Stimulated activated CD4-positive, alpha-beta T cell treated with anti-CD3 and anti-CD28 coated beads, Interleukin-4, amount 100 ng/mL, for 1 hour (primary cell): Measurements from ENCODE around the gene PNPLA2.

Experiments
- DNase-seq: peaks from one replicate; pipeline ENCODE4 v3.0.0-alpha.2; 2020

The PNPLA2 gene

GRCh38 chr11:832529-833113, 13.9 kb downstream of the PNPLA2 start, which contains the start of gene CD151:
TSS of gene CD151 (plus strand) at chr11:832952. CDS start at chr11:836070, 3,118 bp downstream.
- DNase-seq = peak; percentile 63

DNA sequence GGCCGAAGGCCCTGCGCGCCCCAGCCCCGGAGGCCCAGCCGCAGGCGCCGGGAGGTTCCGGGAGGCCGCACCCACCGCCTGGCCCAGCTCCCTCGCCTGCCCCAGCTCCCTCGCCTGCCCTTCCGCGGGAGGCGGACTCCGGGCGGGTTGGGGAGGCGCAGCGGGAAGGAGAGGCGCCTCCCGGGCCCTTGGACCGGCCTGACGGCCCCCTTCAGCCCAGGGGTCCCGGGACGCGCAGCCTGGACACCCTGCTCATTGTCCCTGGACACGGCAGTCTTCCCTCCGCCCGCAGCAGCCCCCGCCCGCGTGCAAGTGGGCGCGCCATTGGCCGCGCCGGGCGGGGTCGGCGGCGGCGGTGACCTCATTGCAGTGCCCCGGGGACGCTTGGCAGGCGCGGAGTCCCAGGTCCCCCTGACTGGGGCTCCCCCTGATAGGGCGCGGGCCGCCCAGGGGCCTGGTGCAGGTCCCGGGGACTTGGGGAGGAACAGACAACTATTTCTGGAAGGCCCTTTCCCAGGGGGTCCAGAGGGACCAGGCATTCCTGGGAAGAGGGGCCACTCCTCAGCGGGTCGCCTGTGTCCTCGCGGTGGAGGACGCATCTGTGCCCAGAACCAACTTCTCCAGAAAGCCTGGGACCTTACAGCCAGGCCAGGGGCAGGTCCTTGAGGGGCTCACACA, 14.5 kb downstream of the PNPLA2 start:
- no peak for DNase-seq

DNA sequence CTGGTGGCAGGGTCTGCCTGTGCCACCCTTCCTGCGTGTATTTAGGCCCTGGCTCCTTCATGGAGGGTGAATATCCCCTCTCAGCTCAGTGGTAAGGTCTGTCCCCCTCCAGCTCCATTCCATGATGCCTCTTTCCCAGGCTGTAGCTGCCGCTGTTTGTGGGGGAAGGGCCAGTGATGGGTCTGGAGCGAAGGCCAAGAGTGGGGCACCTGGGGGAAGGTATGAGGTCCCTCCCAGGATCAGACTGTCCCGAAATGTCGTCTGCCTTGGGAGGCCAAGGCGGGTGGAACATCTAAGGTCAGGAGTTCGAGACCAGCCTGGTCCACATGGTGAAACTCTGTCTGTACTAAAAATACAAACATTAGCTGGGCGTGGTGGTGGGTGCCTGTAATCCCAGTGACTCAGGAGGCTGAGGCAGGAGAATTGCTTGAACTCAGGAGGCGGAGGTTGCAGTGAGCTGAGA, 15.2 kb downstream of the PNPLA2 start:
- no peak for DNase-seq

GRCh38 chr11:834371-835316, 15.9 kb downstream of the PNPLA2 start:
- no peak for DNase-seq

DNA sequence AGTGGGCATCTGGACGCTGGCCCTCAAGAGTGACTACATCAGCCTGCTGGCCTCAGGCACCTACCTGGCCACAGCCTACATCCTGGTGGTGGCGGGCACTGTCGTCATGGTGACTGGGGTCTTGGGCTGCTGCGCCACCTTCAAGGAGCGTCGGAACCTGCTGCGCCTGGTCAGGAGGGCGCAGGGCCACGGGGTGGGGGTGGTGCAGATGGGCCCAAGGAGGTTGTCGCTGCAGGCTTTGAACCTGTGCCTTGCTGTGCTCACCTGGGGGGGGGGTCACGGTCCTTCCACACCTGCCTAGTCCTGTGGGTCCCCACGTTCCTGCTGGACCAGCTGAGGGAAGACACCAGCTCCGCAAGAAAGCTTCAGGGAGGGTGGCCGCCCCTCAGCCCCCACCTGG, 17.6 kb downstream of the PNPLA2 start:
- no peak for DNase-seq

GRCh38 chr11:836700-837099, 18.0 kb downstream of the PNPLA2 start:
- DNase-seq = no peak

DNA sequence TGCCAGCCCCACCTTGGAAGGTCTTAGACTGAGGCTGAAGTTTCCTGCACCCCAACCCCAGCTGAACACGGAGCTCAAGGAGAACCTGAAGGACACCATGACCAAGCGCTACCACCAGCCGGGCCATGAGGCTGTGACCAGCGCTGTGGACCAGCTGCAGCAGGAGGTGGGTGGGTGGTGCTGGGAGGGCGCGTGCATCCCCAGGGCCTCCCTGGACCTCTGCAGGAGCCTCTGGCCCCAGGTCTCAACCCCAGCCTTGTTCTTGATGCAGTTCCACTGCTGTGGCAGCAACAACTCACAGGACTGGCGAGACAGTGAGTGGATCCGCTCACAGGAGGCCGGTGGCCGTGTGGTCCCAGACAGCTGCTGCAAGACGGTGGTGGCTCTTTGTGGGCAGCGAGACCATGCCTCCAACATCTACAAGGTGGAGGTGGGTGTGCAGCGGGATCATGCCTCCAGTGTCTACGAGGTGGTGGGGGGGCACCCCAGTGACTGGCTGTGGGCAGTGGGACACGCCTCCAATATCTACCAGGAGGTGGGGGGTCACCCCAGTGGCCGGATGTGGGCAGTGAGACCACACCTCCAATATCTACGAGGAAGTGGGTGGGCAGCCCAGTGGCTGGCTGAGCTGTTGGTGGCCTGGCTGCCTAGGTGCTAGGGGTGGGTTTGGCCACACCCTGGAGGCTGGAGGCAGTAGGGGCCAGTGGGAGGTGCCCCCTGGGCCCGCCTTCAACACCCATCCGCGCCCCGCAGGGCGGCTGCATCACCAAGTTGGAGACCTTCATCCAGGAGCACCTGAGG, 18.7 kb downstream of the PNPLA2 start:
- DNase-seq = no peak

DNA sequence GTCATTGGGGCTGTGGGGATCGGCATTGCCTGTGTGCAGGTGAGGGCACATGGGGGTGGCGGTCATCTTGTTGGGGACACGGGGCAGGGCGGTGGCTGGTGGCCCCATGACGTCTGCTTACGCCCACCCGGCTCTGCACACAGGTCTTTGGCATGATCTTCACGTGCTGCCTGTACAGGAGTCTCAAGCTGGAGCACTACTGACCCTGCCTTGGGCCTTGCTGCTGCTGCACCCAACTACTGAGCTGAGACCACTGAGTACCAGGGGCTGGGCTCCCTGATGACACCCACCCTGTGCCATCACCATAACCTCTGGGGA, 19.2 kb downstream of the PNPLA2 start:
- DNase-seq = no peak

DNA sequence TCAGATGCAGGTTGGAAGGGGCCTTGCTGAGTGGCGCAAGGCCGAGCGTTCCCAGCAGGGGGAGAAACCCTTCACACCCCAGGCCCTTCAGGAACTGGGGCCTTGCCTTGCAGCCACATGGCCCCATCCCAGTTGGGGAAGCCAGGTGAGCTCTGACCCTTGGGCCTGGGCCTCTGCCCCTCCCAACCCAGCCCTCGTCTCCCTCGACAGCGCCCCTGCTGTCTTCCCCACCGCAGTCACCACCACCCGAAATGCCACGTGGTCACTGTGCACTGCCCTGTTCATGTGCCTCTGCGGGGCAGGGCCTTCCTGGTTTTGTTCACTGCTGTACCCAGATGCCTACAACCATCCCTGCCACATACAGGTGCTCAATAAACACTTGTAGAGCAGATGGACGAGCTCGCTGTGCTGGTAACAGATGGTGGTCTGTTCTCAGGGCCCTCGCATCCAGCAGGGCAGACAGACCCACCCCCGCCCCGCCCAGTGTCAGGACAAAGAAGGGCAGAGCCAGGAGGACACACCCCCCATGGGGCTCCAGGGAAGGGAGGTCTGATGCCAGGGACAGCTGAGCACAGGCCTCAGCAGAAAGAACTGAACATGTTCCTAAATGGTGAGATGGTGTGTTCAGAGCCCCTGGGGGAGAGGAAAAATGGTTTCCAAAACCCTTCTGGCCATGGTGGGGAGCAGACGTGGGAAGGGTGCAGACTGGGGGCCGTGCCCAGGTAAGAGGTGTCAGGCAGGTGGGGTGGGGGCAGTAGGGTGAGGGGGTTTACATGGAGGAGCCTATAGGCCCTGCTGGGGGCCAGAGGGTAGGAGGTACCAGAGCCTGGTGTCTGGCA, 19.9 kb downstream of the PNPLA2 start:
- no peak for DNase-seq

DNA sequence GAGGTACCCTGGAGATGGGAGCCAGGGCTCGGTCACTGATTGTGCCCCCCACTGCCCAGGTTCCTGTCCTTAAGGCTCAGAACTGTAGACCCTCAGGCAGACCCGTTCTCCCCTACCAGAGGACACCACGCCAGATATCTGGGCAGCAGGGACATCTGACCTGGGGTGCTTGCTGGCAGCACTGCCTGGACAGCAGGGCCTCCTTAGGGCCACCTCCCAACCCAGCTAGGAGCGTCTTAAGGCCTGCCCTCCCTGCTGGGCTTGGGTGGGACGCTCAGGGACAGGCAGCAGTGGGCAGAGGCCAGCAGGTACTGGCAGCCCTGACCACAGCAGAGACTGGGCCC, 20.5 kb downstream of the PNPLA2 start:
- DNase-seq = no peak

DNA sequence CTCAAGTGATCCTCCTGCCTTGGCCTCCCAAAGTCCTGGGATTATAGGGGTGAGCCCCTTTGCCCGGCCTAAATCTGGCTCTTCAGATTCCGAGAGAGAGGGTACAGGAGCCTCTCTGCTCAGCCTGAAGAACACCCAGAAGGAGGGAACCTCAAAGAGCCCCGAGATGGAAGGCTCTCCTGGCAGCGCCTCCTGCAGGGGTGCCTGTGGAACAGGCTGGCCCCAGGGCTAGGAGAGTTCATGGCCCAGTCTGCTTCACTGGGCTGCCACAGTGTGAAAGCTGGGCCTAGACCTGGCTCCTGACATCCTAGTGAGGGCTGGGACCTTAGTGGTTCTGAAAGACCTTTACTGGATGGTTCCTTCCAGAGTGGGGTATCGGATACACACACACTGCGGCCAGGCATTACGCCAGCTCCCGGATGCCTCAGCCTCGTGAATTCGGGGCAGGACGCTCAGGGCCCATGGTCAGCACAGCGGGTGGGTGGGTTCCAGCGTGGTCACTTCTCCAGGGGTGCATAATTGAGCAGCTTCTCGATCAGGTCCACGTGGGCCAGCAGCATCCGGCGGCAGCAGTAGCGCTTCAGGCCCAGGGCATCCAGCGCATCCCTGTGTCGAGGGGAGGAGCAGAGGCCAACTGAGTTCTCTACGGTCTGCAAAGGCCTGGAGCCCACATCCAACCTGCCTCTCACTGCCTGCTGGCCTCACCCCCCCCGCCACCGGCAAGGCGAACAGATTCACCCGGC, 21.3 kb downstream of the PNPLA2 start:
- no peak for DNase-seq

DNA sequence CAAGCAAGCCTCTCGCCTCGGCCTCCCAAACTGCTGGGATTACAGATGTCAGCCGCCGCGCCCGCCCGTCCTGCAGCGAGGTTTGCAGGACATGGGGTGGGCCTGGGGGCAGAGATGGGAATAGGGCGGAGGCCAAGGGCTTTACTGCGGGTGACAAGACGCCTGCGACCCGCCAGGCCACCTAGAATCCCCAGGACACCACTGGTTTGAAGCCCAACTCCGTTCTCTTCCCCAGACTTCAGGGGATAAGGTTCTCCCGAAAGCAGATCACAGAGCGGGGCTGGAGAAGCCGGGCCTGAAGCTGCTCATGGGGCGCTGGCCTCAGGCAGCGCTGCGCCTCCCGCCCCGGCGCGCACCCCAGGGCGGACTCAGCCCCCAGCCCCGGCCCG, 23.3 kb downstream of the PNPLA2 start:
- no peak for DNase-seq

DNA sequence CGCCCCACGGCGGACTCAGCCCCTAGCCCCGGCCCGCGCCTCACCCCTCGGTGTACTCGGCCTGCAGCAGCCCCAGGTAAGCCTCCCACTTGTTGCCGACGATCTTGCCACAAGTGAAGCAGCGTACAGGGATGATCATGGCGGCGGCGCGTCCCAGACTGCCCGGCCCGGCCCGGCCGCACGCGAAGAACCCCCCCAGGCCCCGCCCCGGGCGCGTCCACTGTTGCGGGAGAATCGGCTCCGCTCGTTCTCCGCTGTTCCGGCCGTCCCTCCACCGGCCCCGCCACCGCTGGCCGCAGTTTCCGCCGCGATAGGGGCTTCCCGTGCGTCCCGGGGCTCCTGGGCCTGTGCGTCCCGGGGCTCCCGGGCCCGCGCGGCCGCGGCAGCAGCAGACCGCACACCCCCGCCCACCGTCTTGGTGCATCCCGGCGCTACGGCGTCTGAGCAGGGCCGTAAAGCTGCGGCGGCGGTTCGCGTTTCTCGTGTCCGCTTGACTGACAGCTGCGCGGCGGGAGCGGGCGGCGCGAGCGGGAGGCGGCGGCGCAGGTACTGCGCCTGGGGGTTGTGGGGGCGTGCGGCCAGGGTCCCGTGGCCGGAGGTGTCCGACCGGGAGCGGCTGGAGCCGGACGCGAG, 23.8 kb downstream of the PNPLA2 start, which contains the start of the genes POLR2L and TSPAN4:
Gene POLR2L, minus strand, starts transcription at position 160 of the 633 bp plus-strand sequence. Its CDS starts 21 bp downstream, at position 139.
Gene TSPAN4, plus strand, starts transcription at position 483 of the 633 bp plus-strand sequence. CDS start 7,453 bp downstream, outside the sequence.
- peak; percentile 92 for DNase-seq

- no peak for DNase-seq
Observed at GRCh38 chr11:843086-843734, 24.5 kb downstream of the PNPLA2 start.

DNA sequence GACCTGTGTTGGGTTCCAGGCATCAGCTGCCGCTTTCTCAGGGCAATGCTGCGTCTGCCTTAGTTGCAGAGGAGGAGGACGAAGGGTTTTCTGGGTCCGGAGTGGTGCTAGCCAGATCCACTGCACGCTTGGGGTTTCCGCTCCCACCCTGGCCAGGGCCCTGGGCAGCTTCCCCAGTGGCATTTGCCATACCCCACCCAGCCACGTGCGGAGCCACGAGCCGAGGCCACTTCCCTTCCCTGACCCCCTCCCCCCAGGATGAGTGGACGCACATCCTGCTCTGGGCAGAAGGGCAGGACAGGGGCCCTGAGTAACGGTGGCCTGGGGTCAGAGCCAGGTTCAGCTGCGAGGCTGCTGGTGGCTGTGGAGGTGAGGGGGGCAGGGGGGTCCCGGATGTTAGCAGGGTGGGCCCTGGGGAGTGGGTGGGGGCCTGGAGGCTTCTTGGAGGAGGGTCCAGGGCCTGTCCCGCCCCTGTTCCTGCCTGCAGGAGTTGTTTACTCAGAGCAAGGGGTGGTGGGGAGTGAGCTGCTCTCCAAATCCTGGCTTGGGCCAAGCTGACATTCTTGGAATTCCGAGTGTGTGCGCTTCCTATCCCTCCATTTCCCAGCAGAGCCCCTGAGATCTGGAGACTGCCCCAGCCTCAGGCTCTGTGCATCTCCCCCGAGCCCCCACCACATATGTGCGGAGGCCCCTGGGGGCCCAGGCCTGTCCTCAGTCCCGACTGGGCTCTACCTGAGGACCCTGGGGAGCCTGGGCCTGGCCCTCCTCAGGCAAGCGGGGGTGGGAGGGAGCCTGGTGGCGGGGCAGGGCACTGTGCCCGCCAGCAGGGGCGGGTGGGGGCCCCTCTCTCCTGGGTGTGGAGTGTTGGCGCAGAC, 25.3 kb downstream of the PNPLA2 start:
- DNase-seq = no peak

DNA sequence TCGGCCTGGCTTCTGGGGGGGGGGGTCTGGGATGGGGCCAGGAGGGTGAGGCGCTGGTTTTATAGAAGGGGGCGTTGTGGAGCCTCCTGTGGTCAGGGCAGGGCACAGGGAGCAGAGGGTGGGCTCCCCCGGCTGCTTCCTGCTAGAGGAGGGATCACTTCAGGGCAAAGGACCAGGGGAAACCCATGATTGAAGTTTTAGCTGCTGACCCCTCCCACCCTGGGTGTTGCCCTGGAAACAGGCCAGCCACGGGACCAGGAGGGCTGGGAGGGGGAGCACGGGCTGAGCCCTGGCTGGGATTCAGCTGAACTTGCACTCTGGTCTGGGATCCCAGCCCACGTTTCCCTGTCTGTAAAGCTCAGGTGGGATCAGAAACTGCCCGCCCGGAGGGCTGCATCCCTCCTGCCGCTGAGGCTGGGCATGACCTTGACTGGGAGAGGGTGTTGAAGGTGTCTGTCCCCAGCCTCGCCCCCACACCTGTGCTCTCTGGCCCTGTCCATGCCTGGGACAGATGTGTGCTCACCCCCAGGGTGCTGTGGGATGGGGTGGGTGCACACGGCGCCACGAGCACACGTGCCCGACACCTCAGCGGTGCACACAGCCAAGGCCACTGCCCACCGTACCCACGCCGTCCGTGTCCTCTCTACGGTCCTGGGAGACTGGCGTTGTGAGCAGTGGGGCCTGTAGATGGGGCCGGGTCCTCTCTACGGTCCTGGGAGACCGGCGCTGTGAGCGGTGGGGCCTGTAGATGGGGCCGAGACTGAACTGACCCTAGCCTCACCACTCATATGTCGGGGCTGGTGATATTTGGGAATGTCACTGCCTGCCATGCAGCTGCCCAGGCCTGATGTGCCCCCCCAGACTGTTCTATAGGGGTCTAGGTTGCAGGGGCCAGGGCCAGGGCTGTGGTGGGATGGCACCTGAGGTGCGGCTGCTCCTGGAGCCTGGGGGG, 26.3 kb downstream of the PNPLA2 start:
- no peak for DNase-seq

DNA sequence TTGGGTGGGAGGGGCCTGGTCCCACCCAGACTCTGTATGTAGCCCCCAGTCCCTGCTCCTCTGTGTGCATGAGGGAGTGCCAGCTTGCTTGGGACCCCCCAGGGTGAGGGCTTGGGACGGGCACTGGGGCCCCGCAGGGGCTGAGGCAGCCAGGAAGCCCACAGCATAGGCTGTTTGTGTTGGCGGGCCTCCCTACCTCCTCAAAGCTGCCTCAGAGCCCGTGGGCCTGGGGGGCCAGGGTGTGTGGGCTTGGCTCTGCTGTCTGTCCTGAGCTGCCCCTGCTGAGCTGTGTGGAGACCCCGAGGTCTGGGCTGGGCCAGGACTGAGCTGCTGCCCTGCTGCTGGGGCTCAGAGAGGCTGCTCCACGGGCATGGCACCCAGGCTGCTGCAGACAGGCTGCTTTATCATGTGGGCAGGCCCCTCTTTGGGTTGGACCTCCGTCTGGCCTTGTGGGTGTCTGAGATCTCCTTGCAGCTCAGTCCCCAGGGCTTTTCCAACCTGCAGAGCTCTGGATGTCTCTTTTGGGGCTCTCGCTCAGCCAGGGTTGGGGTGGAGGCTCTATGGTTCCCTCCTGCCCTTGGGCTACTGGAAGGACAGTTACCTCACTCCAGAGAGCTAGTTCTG, 27.3 kb downstream of the PNPLA2 start:
- DNase-seq = no peak
